NCI-H128 (cell line): ENCODE measurements around the gene ZNF611.
"Not testable (repeated sequence)": the region's sequence is repeated elsewhere in the genome, so short reads cannot be mapped to it uniquely, and the experiment has no call there.

Experiments
- DNase-seq: peaks from one replicate; lab custom pipeline; 2025; ENCODE audit not compliant: unreplicated experiment; lab: John Stamatoyannopoulos, UW

The ZNF611 gene

DNA sequence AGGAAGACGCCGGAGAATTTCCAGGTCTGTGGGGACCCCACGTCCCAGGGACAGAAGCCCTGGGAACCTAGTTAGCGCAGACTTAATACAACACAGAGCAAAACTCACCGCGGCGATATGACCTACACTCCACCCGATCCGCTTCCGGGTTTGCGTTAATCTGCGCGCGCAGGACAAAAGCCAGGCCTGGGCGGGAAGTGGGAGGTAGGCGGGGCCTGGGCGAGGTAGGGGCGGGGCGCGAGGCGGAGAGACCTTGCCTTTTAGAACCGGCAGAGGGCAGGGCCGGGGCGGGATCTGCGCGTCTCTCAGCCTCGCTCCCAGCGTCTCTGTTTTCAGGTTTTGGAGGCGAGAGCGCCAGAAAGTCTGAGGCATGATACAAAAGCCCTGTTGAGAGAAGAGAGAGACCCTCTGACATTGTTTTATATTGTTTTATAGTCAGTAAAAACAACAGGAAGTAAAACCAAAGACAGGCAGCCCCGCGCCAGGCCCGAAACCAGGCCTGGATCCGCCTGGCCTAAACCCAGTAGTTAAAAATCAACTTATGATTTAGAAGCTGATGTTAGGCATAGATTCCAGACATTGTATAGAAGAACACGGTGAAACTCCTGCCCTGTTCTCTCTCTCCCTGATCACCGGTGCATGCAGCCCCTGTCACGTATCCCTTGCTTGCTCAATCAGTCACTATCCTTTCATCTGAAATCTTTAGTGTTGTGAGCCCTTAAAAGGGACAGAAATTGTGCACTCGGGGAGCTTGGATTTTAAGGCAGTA, at the start of gene ZNF611:
Gene ZNF611, minus strand, starts transcription at position 152 of the 769 bp plus-strand sequence. CDS start 19,150 bp downstream, outside the sequence.
- peak; percentile 93 for DNase-seq

- DNase-seq, result not testable (repeated sequence)
These were observed 48.0 kb upstream of the ZNF611 start for GRCh38 chr19:52782864-52783263.

DNA sequence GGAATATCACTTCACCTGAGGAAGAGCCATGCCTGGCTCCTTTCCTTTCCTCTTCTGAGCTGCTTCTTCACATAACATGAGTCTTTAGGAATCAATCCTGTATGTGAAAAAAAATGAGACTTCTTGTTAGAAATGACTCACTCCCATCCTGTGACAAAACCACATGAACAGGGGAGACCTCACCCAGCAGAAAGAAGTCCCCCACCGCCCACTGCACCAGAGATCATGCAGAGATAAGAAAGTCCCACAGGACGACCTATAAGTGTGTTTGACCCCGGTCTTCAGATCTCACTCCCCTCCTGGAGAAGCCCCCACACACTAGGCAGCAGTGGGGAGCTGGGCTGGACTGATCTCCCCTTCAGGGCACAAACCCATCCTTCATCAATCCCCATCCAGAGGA, 44.0 kb upstream of the ZNF611 start:
- DNase-seq, result no peak

DNA sequence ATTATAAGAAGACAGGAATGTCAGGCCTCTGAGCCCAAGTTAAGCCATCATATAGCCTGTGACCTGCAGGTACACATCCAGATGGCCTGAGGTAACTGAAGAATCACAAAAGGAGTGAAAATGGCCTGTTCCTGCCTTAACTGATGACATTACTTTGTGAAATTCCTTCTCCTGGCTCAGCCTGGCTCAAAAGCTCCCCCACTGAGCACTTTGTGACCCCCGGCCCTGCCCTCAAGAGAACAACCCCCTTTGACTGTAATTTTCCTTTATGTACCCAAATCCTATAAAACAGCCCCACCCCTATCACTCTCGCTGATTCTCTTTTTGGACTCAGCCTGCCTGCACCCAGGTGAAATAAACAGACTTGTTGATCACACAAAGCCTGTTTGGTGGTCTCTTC, 21.6 kb upstream of the ZNF611 start:
- DNase-seq, result not testable (repeated sequence)

GRCh38 chr19:52749780-52750179, 14.9 kb upstream of the ZNF611 start:
- no peak for DNase-seq

DNA sequence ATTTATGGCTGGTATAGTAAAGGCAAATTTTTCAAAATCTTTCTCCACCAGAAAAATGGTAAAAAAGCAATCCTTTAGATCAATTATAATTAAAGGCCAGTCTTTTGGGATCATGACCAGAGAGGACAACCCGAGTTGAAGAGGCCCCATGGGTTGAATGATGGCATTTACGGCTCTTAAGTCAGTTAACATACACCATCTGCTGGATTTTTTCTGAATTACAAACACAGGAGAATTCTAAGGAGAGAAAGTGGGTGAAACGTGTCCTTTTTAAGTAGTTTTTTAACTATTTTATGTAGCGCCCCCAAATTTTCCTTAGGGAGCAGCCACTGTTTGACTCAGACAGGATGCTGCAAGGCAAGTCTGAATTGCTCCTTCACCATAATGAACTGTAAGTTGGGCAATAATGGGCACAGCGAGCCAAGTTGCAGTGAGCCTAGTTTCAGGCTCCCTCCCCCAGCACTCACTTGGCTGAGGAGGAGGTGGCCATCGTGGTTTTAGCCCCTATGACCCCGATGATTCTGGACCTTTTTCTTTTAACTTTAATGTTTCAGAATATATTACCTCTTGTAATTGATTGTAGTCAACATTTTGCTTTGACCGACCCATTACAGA, 13.6 kb upstream of the ZNF611 start:
- DNase-seq, result no peak

GRCh38 chr19:52745919-52746318, 11.1 kb upstream of the ZNF611 start:
- DNase-seq, result not testable (repeated sequence)

DNA sequence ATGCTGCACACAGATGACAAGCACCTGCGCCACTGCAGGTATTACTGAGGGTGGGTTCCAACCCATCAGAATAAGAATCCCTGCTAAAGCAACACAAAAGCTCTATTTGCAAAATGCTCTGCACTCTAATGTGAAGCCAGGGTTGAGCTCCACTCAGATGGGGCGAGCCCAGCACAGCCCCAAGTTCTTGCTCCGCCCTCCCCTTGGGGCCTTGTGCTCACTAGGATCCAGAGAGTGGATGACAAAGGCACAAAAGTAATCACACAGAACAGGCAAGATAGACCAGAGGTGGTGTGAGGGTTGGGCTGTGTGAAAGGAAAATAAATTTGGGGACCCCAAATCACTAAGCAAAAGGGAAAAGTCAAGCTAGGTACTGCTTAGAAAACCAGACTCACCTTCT, 8.2 kb upstream of the ZNF611 start:
- DNase-seq, result no peak

GRCh38 chr19:52742516-52742915, 7.7 kb upstream of the ZNF611 start:
- no peak for DNase-seq

DNA sequence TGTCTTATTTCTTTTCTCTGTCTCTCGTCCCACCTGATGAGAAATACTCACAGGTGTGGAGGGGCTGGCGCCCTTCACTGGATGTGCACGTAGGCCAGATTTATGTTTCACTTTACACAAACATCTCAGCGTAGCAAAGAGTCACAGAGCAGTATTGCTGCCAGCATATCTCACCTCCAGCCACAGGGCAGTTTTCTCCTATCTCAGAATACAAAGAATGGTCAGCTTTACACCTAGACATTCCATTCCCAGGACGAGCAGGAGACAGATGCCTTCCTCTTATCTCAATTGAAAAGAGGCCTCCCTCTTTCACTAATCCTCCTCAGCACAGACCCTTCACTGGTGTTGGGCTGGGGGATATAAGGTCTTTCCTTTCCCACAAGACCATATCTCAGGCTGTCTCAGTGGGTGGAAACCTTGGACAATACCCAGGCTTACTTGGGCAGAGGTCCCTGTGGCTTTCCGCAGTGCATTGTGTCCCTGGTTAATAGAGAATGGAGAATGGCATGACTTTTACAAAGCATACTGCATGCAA, 7.2 kb upstream of the ZNF611 start:
- no peak for DNase-seq

DNA sequence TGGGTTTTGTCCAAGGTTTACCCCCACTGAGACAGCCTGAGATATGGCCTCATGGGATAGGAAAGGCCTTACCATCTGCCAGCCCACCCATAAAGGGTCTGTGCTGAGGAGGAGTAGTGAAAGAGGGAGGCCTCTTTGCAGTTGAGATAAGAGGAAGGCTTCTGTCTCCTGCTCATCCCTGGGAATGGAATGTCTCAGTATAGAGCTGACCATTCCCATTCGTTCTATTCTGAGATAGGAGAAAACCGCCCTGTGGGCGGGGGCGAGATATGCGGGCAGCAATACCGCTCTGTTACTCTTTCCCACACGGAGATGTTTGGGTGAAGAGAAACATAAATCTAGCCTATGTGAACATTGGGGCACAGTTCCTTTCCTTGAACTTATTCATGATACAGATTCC, 6.5 kb upstream of the ZNF611 start:
- not testable (repeated sequence) for DNase-seq

DNA sequence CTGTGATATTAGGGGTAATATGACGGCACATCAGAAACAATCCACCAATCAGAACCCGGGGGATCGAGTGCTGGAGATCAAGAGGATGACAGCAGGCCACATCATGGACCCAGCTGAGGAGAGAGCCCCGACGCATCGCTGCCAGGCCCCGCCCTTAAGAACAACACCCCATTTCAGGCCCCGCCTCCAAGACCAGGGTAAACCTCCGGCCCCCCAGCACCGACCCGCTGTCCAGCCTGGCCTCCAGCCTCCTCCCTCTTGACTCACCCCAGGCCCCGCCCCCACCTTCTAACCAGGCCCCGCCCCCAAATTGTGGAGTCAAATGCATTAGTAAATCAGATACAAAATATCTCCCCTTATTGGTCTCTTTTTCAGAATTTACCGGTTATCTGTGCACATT, 4.7 kb upstream of the ZNF611 start:
- DNase-seq, result no peak

GRCh38 chr19:52735734-52736133, 890 bp upstream of the ZNF611 start:
- DNase-seq, result no peak

DNA sequence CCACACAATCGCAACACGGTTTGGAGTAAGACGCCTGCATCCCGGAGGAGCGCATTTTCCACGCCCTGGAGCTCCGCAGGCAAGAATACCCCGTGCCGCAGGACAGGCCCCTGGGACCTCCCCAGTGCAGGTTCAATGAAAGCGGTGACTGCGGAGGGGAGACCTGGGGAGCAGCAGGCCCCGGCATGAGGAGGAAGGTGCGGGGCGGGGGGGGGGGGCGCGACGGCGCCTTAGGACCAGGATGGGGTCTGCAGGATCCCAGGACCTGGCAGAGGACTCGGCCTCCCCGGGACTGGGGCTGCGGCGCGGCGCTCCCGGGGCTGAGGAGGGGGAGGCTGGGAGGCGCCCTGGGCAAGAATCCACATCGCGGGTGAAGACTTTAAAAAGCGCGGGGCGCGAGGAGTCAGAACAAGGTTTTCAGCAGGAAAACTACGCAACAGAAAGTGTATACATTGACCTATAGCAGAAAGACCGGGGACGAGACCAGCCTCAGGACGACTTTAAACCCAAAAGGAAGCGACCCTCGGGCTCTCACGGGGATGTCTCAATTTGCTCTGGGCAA, 432 bp downstream of the ZNF611 start:
- no peak for DNase-seq

GRCh38 chr19:52726051-52726450, 8.8 kb downstream of the ZNF611 start:
- not testable (repeated sequence) for DNase-seq

DNA sequence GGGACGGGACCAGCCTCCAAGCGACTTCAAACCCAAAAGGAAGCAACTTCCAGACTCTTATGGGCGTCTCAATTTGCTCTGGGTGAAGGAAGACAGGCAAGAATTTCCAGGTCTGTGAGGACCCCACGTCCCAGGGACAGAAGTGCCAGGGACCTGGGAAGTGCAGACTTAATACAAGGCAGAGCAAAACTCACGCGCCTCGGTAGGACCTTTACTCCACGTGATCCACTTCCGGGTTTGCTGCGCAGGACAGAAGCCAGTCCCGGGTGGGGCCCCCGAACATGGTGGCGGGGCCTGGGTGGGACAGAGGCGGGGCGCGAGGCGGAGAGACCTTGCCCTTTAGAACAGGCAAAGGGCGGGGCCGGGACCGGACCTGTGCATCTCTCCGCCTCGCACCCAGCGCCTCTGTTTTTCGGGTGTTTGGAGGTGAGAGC, 9.3 kb downstream of the ZNF611 start:
- DNase-seq, result no peak

GRCh38 chr19:52724701-52725514, 9.9 kb downstream of the ZNF611 start:
- DNase-seq, result no peak

DNA sequence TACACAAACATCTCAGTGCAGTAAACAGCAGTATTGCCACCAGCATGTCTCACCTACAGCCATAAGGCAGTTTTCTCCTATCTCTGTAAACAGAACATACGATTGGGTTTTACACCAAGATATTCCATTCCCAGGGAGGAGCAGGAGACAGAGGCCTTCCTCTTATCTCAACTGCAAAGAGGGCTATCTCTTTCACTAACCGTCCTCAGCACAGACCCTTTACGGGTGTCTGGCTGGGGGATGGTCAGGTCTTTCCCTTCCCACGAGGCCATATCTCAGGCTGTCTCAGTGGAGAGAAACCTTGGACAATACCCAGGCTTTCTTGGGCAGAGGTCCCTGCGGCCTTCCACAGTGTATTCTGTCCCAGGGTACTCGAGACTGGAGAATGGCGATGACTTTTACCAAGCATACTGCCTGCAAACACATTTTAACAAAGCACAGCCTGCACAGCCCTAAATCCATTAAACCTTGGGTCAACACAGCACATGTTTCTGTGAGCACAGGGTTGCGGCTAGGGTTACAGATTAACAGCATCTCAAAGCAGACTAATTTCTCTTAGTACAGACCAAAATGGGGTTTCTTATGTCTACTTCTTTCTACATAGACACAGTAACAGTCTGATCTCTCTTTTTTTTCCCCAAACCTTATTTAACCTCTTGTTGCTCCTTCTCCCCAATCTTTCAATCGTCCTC, 10.8 kb downstream of the ZNF611 start:
- DNase-seq, result not testable (repeated sequence)

DNA sequence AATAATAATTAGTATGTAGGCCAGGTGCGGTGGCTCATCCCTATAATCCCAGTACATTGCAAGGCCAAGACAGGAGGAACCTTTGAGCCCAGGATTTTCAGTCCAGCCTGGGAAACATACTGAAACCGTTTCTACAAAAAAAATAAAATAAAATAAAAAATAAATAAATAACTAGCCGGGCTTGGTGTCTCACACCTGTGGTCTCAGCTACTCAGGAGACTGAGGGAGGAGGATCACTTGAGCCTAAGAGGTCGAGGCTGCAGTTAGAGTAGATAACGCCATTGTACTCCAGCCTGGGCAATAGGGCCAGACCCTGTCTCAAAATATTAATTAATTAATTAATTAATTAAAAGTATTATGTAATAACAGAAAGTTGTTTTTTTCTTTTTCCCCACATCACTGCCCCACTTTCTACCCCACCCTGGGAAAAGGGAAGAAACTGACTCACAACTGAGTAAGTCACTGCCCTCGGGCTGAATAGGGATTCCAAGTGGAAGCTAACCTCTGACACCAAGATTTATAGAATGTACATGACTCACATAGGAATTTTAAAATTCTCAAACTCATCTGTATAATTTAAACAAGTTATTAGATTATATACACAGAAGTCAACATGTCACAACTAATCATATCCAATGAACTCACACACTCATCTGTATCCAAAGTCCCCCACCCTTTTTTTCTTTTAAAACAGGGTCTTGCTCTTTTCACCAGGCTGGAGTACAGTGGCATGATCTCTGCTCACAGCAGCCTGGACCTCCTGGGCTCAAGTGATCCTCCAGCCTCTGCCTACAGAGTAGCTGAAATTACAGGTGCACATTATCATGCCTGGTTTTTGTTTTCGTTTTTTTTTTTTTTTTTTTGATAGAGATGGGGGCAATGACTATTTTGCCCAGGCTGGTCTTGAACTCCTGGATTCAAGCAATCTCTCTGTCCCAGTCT, 12.5 kb downstream of the ZNF611 start:
- DNase-seq, result no peak
